ENCODE results near the gene KIAA0232. TPM values are rescaled to one million over a fixed set of nuclear protein-coding genes. Genes with fewer than 3 reads are reported as not detected.

KIAA0232 gene
- total RNA-seq, 5 donors from 2014 or later (not counting 1 experiment from before 2014, with no cell fraction given) = 16.5 to 20.9 (median 19.3) TPM

- H3K4me3 ChIP-seq (ENCODE audit: control insufficient read depth in 1 of 2, extremely low read depth in 1 of 2, low read length in 1 of 2) = no peak overlapping the region
- H3K36me3 Mint-ChIP-seq = no peaks in the 10 kb centered on the region
- H3K4me1 Mint-ChIP-seq = peaks cover 60 to 64% (median 61%) of the 10 kb centered on the region in 3 donors
- H3K4me3 Mint-ChIP-seq = peak overlapping the region in 2 of 3 donors; percentile 75 to 83
- no peaks in the 10 kb centered on the region for H3K27me3 Mint-ChIP-seq
- H3K27me3 ChIP-seq (replicated peaks in 1 of 2; ENCODE audit: control insufficient read depth in 2 of 2, extremely low read depth in 1 of 2, insufficient read depth in 2 of 2, low read length in 1 of 2) = no peaks in the 10 kb centered on the region
- H3K27ac Mint-ChIP-seq = peak overlapping the region; percentile 75 to 97
- ChIA-PET CTCF (no interaction called here), POLR2A (interaction anchor here in 1 of 2 donors (0.6 kb wide), 1 partner anchor 9 kb away, joined by 3 read pairs; no protein-coding TSS in a partner anchor)
- H3K4me1 ChIP-seq (ENCODE audit: control insufficient read depth in 1 of 2, extremely low read depth in 1 of 2, insufficient read depth in 2 of 2, low read length in 2 of 2) = peaks cover 48 to 49% of the 10 kb centered on the region in 2 experiments
- no peaks in the 10 kb centered on the region for H3K9me3 Mint-ChIP-seq
- WGBS (ENCODE audit: insufficient coverage) = 75% methylated on average over 5 of the region's 17 CpGs
- H3K27ac ChIP-seq (ENCODE audit: low read length) = no peak overlapping the region
- H3K9me3 ChIP-seq = no peaks in the 10 kb centered on the region
- DNase-seq = no peak
- no peak for ATAC-seq (replicated peaks in 1 of 4)
- no peaks in the 10 kb centered on the region for H3K36me3 ChIP-seq (ENCODE audit: control insufficient read depth in 2 of 2, extremely low read depth in 1 of 2, insufficient read depth in 1 of 2, low read length in 1 of 2)
Measured at GRCh38 chr4:6779667-6780565, 2.6 kb upstream of the KIAA0232 start.

GRCh38 chr4:6781113-6781512 lies 1.4 kb upstream of the KIAA0232 start:
- Mint-ChIP-seq H3K27ac (peak overlapping the region; percentile 69 to 97), H3K9me3 (no peaks in the 10 kb centered on the region), H3K36me3 (no peaks in the 10 kb centered on the region), H3K4me1 (peaks cover 64 to 71% (median 70%) of the 10 kb centered on the region in 3 donors), H3K4me3 (peak overlapping the region; percentile 75 to 83 (median 78)), H3K27me3 (no peaks in the 10 kb centered on the region)
- Histone ChIP-seq H3K27me3 (replicated peaks in 1 of 2; ENCODE audit: control insufficient read depth in 2 of 2, extremely low read depth in 1 of 2, insufficient read depth in 2 of 2, low read length in 1 of 2) (no peaks in the 10 kb centered on the region), H3K9me3 (no peaks in the 10 kb centered on the region), H3K36me3 (ENCODE audit: control insufficient read depth in 2 of 2, extremely low read depth in 1 of 2, insufficient read depth in 1 of 2, low read length in 1 of 2) (no peaks in the 10 kb centered on the region), H3K4me3 (ENCODE audit: control insufficient read depth in 1 of 2, extremely low read depth in 1 of 2, low read length in 1 of 2) (no peak overlapping the region), H3K4me1 (ENCODE audit: control insufficient read depth in 1 of 2, extremely low read depth in 1 of 2, insufficient read depth in 2 of 2, low read length in 2 of 2) (peaks cover 48 to 50% of the 10 kb centered on the region in 2 experiments), H3K27ac (ENCODE audit: low read length) (no peak overlapping the region)
- WGBS (ENCODE audit: insufficient coverage) = 100% methylated on average over 4 of the region's 8 CpGs
- ATAC-seq (replicated peaks in 1 of 4) (no peak), DNase-seq (no peak)
- CTCF ChIA-PET = no interaction called here
- POLR2A ChIA-PET = no interaction called here

- 91% methylated on average over 5 of the region's 6 CpGs for WGBS (ENCODE audit: insufficient coverage)
- Histone ChIP-seq H3K4me3 (ENCODE audit: control insufficient read depth in 1 of 2, extremely low read depth in 1 of 2, low read length in 1 of 2) (peak overlapping the region; percentile 53 to 57), H3K27ac (ENCODE audit: low read length) (peak overlapping the region; percentile 51), H3K36me3 (ENCODE audit: control insufficient read depth in 2 of 2, extremely low read depth in 1 of 2, insufficient read depth in 1 of 2, low read length in 1 of 2) (no peaks in the 10 kb centered on the region), H3K27me3 (replicated peaks in 1 of 2; ENCODE audit: control insufficient read depth in 2 of 2, extremely low read depth in 1 of 2, insufficient read depth in 2 of 2, low read length in 1 of 2) (no peaks in the 10 kb centered on the region), H3K9me3 (no peaks in the 10 kb centered on the region), H3K4me1 (ENCODE audit: control insufficient read depth in 1 of 2, extremely low read depth in 1 of 2, insufficient read depth in 2 of 2, low read length in 2 of 2) (peaks cover 48 to 50% of the 10 kb centered on the region in 2 experiments)
- ChIA-PET POLR2A (no interaction called here), CTCF (interaction anchor here in 1 of 2 donors (0.9 kb wide), 1 partner anchor 92 kb away, joined by 4 read pairs; no protein-coding TSS in a partner anchor)
- Mint-ChIP-seq H3K36me3 (no peaks in the 10 kb centered on the region), H3K27me3 (no peaks in the 10 kb centered on the region), H3K4me3 (peak overlapping the region; percentile 75 to 83 (median 78)), H3K27ac (peak overlapping the region; percentile 69 to 97), H3K9me3 (no peaks in the 10 kb centered on the region), H3K4me1 (peaks cover 60 to 71% (median 70%) of the 10 kb centered on the region in 3 donors)
- ATAC-seq (replicated peaks in 1 of 4) (no peak), DNase-seq (no peak)
Measured at GRCh38 chr4:6781561-6781960, 966 bp upstream of the KIAA0232 start.

- H3K36me3 Mint-ChIP-seq = peaks cover 7% of the 10 kb centered on the region
- ChIA-PET CTCF (interaction anchor here in 1 of 2 donors (1.2 kb wide), 1 partner anchor 204 kb away, joined by 4 read pairs; no protein-coding TSS in a partner anchor), POLR2A (no interaction called here)
- H3K4me3 ChIP-seq (ENCODE audit: control insufficient read depth in 1 of 2, extremely low read depth in 1 of 2, low read length in 1 of 2) = peak overlapping the region; percentile 70 to 77
- H3K27me3 Mint-ChIP-seq = no peaks in the 10 kb centered on the region
- H3K27ac Mint-ChIP-seq = no peak overlapping the region
- H3K27ac ChIP-seq (ENCODE audit: low read length) = peak overlapping the region; percentile 89
- H3K36me3 ChIP-seq (ENCODE audit: control insufficient read depth in 2 of 2, extremely low read depth in 1 of 2, insufficient read depth in 1 of 2, low read length in 1 of 2) = peaks cover 0 to 2% of the 10 kb centered on the region in 2 donors
- WGBS (ENCODE audit: insufficient coverage) = 0% methylated on average over 34 of the region's 34 CpGs
- no peaks in the 10 kb centered on the region for H3K27me3 ChIP-seq (replicated peaks in 1 of 2; ENCODE audit: control insufficient read depth in 2 of 2, extremely low read depth in 1 of 2, insufficient read depth in 2 of 2, low read length in 1 of 2)
- peaks cover 39 to 42% of the 10 kb centered on the region in 2 experiments for H3K4me1 ChIP-seq (ENCODE audit: control insufficient read depth in 1 of 2, extremely low read depth in 1 of 2, insufficient read depth in 2 of 2, low read length in 2 of 2)
- H3K4me1 Mint-ChIP-seq = peaks cover 55 to 66% (median 65%) of the 10 kb centered on the region in 3 donors
- H3K9me3 Mint-ChIP-seq = no peaks in the 10 kb centered on the region
- H3K4me3 Mint-ChIP-seq = peak overlapping the region in 1 of 3 donors; percentile 83
- ATAC-seq (replicated peaks in 1 of 4) (peak in 1 of 4 experiments; percentile 10), DNase-seq (no peak)
- H3K9me3 ChIP-seq = no peaks in the 10 kb centered on the region
Measured at GRCh38 chr4:6782846-6783110, 251 bp downstream of the KIAA0232 start.

GRCh38 chr4:6783111-6783981 lies 819 bp downstream of the KIAA0232 start:
- POLR2A ChIA-PET = interaction anchor here (0.6 to 1.2 kb wide), 3 partner anchors 14 to 200 kb away, joined by 3 to 4 read pairs (median 3); no protein-coding TSS in a partner anchor
- peaks cover 10% of the 10 kb centered on the region for H3K36me3 Mint-ChIP-seq
- H3K4me1 Mint-ChIP-seq = peaks cover 55 to 66% (median 65%) of the 10 kb centered on the region in 3 donors
- H3K4me1 ChIP-seq (ENCODE audit: control insufficient read depth in 1 of 2, extremely low read depth in 1 of 2, insufficient read depth in 2 of 2, low read length in 2 of 2) = peaks cover 37 to 38% of the 10 kb centered on the region in 2 experiments
- H3K27ac Mint-ChIP-seq = peak overlapping the region; percentile 83
- peak overlapping the region; percentile 89 for H3K27ac ChIP-seq (ENCODE audit: low read length)
- no peaks in the 10 kb centered on the region for H3K27me3 Mint-ChIP-seq
- CTCF ChIA-PET = interaction anchor here (0.5 to 1.8 kb wide), 9 partner anchors 10 to 446 kb away, joined by 4 to 9 read pairs (median 5); no protein-coding TSS in a partner anchor
- peak; percentile 69 to 92 (median 85) for DNase-seq
- H3K9me3 Mint-ChIP-seq = no peaks in the 10 kb centered on the region
- WGBS (ENCODE audit: insufficient coverage) = 2% methylated on average over 74 of the region's 91 CpGs
- H3K9me3 ChIP-seq = no peaks in the 10 kb centered on the region
- H3K4me3 Mint-ChIP-seq = peak overlapping the region; percentile 78 to 83 (median 82)
- H3K4me3 ChIP-seq (ENCODE audit: control insufficient read depth in 1 of 2, extremely low read depth in 1 of 2, low read length in 1 of 2) = peak overlapping the region; percentile 70 to 77
- no peaks in the 10 kb centered on the region for H3K27me3 ChIP-seq (replicated peaks in 1 of 2; ENCODE audit: control insufficient read depth in 2 of 2, extremely low read depth in 1 of 2, insufficient read depth in 2 of 2, low read length in 1 of 2)
- peak; percentile 74 to 77 (median 76) for ATAC-seq (replicated peaks in 1 of 4)
- H3K36me3 ChIP-seq (ENCODE audit: control insufficient read depth in 2 of 2, extremely low read depth in 1 of 2, insufficient read depth in 1 of 2, low read length in 1 of 2) = peaks cover 2 to 3% of the 10 kb centered on the region in 2 donors

GRCh38 chr4:6785572-6785925 lies 3.0 kb downstream of the KIAA0232 start:
- Mint-ChIP-seq H3K27me3 (no peaks in the 10 kb centered on the region), H3K9me3 (no peaks in the 10 kb centered on the region), H3K4me3 (peak overlapping the region in 2 of 3 donors; percentile 34), H3K4me1 (peaks cover 55 to 62% (median 60%) of the 10 kb centered on the region in 3 donors), H3K27ac (no peak overlapping the region), H3K36me3 (peaks cover 13% of the 10 kb centered on the region)
- no peak overlapping the region for H3K27ac ChIP-seq (ENCODE audit: low read length)
- no peaks in the 10 kb centered on the region for H3K9me3 ChIP-seq
- DNase-seq = no peak
- ATAC-seq (replicated peaks in 1 of 4) = no peak
- WGBS (ENCODE audit: insufficient coverage) = no CpG with 5 or more reads among the region's 1 CpG
- no peaks in the 10 kb centered on the region for H3K27me3 ChIP-seq (replicated peaks in 1 of 2; ENCODE audit: control insufficient read depth in 2 of 2, extremely low read depth in 1 of 2, insufficient read depth in 2 of 2, low read length in 1 of 2)
- ChIA-PET POLR2A (interaction anchor here in 1 of 2 donors (0.6 kb wide), 1 partner anchor 95 kb away, joined by 3 read pairs; no protein-coding TSS in a partner anchor), CTCF (interaction anchor here in 1 of 2 donors (1.2 kb wide), 1 partner anchor 88 kb away, joined by 3 read pairs; no protein-coding TSS in a partner anchor)
- H3K36me3 ChIP-seq (ENCODE audit: control insufficient read depth in 2 of 2, extremely low read depth in 1 of 2, insufficient read depth in 1 of 2, low read length in 1 of 2) = peaks cover 3 to 5% of the 10 kb centered on the region in 2 donors
- H3K4me3 ChIP-seq (ENCODE audit: control insufficient read depth in 1 of 2, extremely low read depth in 1 of 2, low read length in 1 of 2) = no peak overlapping the region
- peaks cover 22 to 28% of the 10 kb centered on the region in 2 experiments for H3K4me1 ChIP-seq (ENCODE audit: control insufficient read depth in 1 of 2, extremely low read depth in 1 of 2, insufficient read depth in 2 of 2, low read length in 2 of 2)

All from T-cell (primary cell).